GM10248 (cell line): ENCODE data around the gene TNFRSF4.

Experiments
- CTCF ChIA-PET: fragments of 300-600 bp; sonication (Branson Sonifier 250); formaldehyde crosslinking; extraction: SDS; loops from one replicate; lab custom pipeline; 2021; ENCODE audit warnings: antibody characterized with exemption; lab: Yijun Ruan, JAX
- POLR2A ChIA-PET: fragments of 350-650 bp; sonication (Branson Sonifier 250); formaldehyde crosslinking; extraction: SDS; loops from one replicate; lab custom pipeline; 2020; ENCODE audit warnings: antibody characterized with exemption; lab: Yijun Ruan, JAX
- DNase-seq: peaks from one replicate; pipeline ENCODE4 v3.0.0; 2012; ENCODE audit errors: extremely low spot score
- CTCF ChIP-seq: IDR thresholded peaks from 2 replicates; pipeline ENCODE4 v1.5.1; 2012; ENCODE audit warnings: mild to moderate bottlenecking, low read depth; ENCODE audit errors: extremely low read depth, missing control alignments, control extremely low read depth

TNFRSF4 gene

DNA sequence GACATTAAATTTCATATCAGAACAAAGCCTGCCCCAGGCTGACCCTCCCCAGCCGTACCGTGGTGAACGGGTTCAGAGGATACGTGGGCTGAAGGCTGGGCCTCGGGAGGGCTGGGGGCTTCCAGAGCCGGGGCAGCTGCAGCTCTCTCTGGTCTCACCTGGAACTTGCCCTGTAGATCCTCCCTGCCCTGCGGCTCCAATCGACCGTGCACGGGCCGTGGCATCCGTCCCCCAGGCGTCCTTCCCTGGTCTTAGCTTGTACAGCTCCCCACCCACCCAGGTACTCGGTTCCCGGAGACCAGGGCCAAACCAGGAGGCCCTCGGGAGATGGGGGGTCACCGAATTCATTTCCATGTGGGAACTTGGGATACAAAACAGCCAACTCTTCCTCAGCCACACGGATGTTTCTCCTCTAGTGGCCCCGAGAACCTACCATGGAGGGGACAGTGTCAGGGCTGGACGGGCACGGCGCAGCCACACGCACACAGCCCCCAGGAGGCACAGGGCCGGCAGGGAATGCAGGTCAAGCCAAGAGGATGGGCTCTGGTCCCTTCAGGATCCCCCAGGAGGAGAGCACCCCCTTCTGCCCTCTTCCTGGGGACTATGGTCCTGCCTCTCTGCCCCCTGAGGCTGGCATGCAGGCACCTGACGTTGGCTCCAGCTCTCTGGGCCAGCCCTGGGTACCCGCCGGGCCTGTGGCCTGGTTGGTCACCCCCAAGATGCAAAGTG is 21.2 kb upstream of the TNFRSF4 start:
- DNase-seq: no peak
- TF ChIP-seq CTCF: no peak
- POLR2A ChIA-PET: interaction anchor here (0.6 kb wide), 1 partner anchor 689 kb away, joined by 3 read pairs; no protein-coding TSS in a partner anchor
- CTCF ChIA-PET: interaction anchor here (1.2 kb wide), 1 partner anchor 113 kb away, joined by 3 read pairs; no protein-coding TSS in a partner anchor

- CTCF ChIA-PET: no interaction called here
- no peak for DNase-seq
- TF ChIP-seq CTCF: no peak
- POLR2A ChIA-PET: interaction anchor here (0.6 kb wide), 1 partner anchor 690 kb away, joined by 3 read pairs; no protein-coding TSS in a partner anchor
Observed at GRCh38 chr1:1234180-1234808, 20.3 kb upstream of the TNFRSF4 start.

DNA sequence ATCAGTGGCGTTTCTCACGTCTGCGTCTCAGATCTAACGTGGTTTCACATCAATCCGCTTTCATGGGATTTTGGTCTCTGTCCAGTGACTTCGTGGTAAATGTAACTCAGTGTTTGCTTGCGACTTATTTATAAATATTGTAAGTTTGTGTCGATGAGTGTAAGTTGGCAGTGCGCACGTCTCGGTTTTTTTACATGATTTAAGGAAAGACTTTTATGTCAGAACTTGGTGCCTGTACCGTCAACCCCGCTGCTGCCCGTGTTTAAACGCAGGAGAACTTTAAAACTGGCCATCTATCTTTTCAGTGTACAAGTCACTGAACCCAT is 19.6 kb upstream of the TNFRSF4 start:
- ChIA-PET POLR2A (no interaction called here), CTCF (no interaction called here)
- TF ChIP-seq CTCF: no peak
- no peak for DNase-seq

DNA sequence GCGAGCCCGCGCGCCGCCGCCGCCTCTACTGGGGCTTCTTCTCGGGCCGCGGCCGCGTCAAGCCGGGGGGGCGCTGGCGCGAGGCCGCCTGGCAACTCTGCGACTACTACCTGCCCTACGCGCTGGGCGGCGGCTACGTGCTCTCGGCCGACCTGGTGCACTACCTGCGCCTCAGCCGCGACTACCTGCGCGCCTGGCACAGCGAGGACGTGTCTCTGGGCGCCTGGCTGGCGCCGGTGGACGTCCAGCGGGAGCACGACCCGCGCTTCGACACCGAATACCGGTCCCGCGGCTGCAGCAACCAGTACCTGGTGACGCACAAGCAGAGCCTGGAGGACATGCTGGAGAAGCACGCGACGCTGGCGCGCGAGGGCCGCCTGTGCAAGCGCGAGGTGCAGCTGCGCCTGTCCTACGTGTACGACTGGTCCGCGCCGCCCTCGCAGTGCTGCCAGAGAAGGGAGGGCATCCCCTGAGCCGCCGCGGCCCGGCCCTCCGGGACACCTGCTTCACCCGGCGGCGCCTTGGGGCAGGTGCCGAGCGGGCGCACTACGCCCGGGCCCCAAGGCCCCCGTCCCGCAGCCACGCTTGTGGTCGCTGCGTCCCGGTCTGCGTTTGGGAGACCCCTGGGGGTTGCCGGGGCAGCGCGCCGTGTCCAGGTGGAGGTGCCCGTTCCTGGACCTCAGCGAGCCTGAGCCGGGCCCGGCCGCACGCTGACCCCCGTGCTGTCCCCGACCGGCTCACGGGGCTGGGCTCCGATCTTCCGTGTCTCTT is 19.0 kb upstream of the TNFRSF4 start:
- CTCF ChIA-PET: interaction anchor here (1.5 kb wide), 1 partner anchor 111 kb away, joined by 3 read pairs; no protein-coding TSS in a partner anchor
- no peak for DNase-seq
- POLR2A ChIA-PET: no interaction called here
- TF ChIP-seq CTCF: no peak

DNA sequence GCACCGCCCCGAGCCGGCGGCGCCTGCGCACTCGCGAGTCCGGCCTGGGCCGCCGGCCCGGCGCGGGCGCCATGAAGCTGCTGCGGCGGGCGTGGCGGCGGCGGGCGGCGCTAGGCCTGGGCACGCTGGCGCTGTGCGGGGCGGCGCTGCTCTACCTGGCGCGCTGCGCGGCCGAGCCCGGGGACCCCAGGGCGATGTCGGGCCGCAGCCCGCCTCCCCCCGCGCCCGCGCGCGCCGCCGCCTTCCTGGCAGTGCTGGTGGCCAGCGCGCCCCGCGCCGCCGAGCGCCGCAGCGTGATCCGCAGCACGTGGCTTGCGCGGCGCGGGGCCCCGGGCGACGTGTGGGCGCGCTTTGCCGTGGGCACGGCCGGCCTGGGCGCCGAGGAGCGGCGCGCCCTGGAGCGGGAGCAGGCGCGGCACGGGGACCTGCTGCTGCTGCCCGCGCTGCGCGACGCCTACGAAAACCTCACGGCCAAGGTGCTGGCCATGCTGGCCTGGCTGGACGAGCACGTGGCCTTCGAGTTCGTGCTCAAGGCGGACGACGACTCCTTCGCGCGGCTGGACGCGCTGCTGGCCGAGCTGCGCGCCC is 18.3 kb upstream of the TNFRSF4 start, which contains the start of gene B3GALT6:
Gene B3GALT6 (plus strand): TSS at position 30 of the 588 bp plus-strand sequence. CDS start 42 bp downstream, at position 72.
- no peak for DNase-seq
- CTCF ChIA-PET: interaction anchor here (1.5 kb wide), 1 partner anchor 110 kb away, joined by 3 read pairs; no protein-coding TSS in a partner anchor
- POLR2A ChIA-PET: no interaction called here
- TF ChIP-seq CTCF: no peak
